Skeletal muscle satellite cell (primary cell): ENCODE measurements around the gene MAP2K1. TPM values are rescaled to one million over a fixed set of nuclear protein-coding genes. Genes with fewer than 3 reads are reported as not detected.

Source experiments
- H3K27me3 ChIP-seq: 2 replicates; pipeline ENCODE4 v1.7.0; 2013; ENCODE audit warnings: low read length; ENCODE audit not compliant: control insufficient read depth, insufficient read depth
- H3K36me3 ChIP-seq: 2 replicates; pipeline ENCODE4 v1.7.0; 2013; ENCODE audit warnings: mild to moderate bottlenecking, control low read depth, low read length; ENCODE audit not compliant: insufficient read depth
- H3K4me1 ChIP-seq: 2 replicates; pipeline ENCODE4 v1.7.0; 2013; ENCODE audit warnings: low read length; ENCODE audit not compliant: control insufficient read depth, insufficient read depth
- H3K4me2 ChIP-seq: 2 replicates; pipeline ENCODE4 v1.7.0; 2013; ENCODE audit warnings: mild to moderate bottlenecking, low read length
- H3K4me3 ChIP-seq: 2 replicates; pipeline ENCODE4 v1.7.0; 2013; ENCODE audit warnings: low read length
- H3K9ac ChIP-seq: 2 replicates; pipeline ENCODE4 v1.7.0; 2013; ENCODE audit warnings: mild to moderate bottlenecking, low read depth, low read length, moderate library complexity
- H3K9me3 ChIP-seq: replicated peaks from 2 replicates; pipeline ENCODE4 v1.7.0; 2013; ENCODE audit warnings: mild to moderate bottlenecking, control low read depth, low read length
- small RNA-seq: library from RNA; depleted of rRNA; stranded (forward); fragments of <200 nt; gene quantifications from one replicate; pipeline ENCODE3, GENCODE V24; 2012

Gene MAP2K1

DNA sequence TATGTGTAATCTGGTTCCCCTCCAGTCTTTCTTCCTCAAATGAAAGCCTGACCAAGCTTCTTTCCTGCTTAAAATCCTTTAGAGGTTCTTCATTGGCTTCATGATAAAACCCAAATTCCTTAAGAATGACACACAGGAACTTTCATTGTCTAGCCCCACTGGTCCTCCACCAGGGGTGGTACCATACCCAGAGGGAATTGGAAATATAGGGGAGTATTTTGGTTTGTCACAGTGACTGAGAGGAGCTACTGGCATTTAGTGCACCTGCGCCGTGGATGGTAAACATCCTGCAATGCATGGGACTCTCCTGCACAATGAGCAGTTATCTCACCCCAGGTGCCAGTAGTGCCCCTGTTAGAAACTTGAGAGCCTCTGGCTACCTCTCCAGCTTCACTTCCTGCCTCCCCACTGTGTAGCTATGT, 129.2 kb downstream of the MAP2K1 start:
- Histone ChIP-seq H3K9ac (no peak overlapping the region), H3K27me3 (no peaks in the 10 kb centered on the region), H3K4me1 (peaks cover 10% of the 10 kb centered on the region), H3K4me3 (no peak overlapping the region), H3K9me3 (no peaks in the 10 kb centered on the region), H3K4me2 (no peak overlapping the region), H3K36me3 (peaks cover 18% of the 10 kb centered on the region)

- H3K4me3 ChIP-seq, result no peak overlapping the region
- no peak overlapping the region for H3K4me2 ChIP-seq
- H3K36me3 ChIP-seq, result peaks cover 3% of the 10 kb centered on the region
- H3K9me3 ChIP-seq, result no peaks in the 10 kb centered on the region
- H3K9ac ChIP-seq, result no peak overlapping the region
- H3K27me3 ChIP-seq, result no peaks in the 10 kb centered on the region
- no peaks in the 10 kb centered on the region for H3K4me1 ChIP-seq
Observed at GRCh38 chr15:66523926-66524325, 137.2 kb downstream of the MAP2K1 start.

DNA sequence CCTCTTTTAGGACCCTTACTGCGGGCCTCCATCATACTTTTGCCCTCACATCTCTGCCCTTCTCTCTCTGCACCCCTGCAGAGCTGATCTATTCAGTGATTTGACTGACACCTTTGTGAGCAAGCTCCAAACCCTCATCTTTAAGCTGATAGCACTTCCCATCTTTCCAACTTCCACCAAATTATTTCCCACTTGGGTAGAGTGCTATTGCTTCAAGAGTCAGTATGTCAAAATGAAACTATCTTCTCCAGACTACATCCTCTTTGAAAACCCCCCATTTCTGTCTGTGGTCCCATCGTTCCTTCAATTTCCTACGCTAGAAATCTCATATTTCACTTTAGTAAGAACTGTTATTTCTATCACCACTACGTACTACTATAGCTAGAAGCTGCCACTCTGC, 138.1 kb downstream of the MAP2K1 start:
- Histone ChIP-seq H3K36me3 (no peaks in the 10 kb centered on the region), H3K4me3 (no peak overlapping the region), H3K27me3 (no peaks in the 10 kb centered on the region), H3K9ac (no peak overlapping the region), H3K4me1 (no peaks in the 10 kb centered on the region), H3K4me2 (no peak overlapping the region), H3K9me3 (no peaks in the 10 kb centered on the region)

DNA sequence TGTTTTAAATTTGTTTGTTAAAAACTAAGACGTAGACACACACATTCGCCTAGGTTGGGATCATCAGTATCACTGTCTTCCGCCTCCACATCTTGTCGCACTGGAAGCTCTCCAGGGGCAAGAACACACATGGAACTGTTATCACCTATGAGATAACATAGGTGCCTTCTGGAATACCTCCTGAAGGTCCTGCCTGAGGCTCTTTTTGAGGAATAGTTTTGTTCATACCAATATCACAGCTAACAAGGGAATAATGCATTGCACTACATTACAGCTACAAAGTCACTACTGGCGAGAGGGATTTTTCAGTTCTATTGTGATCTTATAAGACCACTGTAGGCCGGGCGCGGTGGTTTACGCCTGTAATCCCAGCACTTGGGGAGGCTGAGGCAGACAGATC, 148.3 kb downstream of the MAP2K1 start:
- H3K4me2 ChIP-seq, result no peak overlapping the region
- H3K4me1 ChIP-seq, result no peaks in the 10 kb centered on the region
- peaks cover 37% of the 10 kb centered on the region for H3K36me3 ChIP-seq

More for the DNA sequence above, 148.3 kb downstream of the MAP2K1 start:
- Histone ChIP-seq H3K27me3 (no peaks in the 10 kb centered on the region), H3K9me3 (no peaks in the 10 kb centered on the region), H3K4me3 (no peak overlapping the region), H3K9ac (no peak overlapping the region)

Small RNA genes lying within 50 kb of the gene (small RNA-seq; reads per million reads assigned to genes)
- not detected for gene ATP5MFP6
- not detected for gene MIR4512
- not detected for gene RF00019
- not detected for gene RF01159
- gene SCARNA14, result 22.4 reads per million, percentile 94 among the genes with 10 or more reads in this experiment
- not detected for gene SNORD16
- gene SNORD18A, result not detected
- gene SNORD18B, result not detected
- gene SNORD18C, result not detected
